DOHH2 (cell line): ENCODE results near the gene ADRA2B.
"Not testable (repeated sequence)": the region's sequence is repeated elsewhere in the genome, so short reads cannot be mapped to it uniquely, and the experiment has no call there.

Experiments
- CTCF ChIP-seq: fragments of 200-600 bp; sonication (generic); IDR thresholded peaks from one replicate; pipeline ENCODE4 v1.5.1; 2014; ENCODE audit warnings: antibody characterized with exemption, mild to moderate bottlenecking, low read depth, low read length; ENCODE audit not compliant: poor library complexity, severe bottlenecking
- EZH2phosphoT487 ChIP-seq: fragments of 200-600 bp; sonication (generic); IDR thresholded peaks from 2 replicates; pipeline ENCODE4 v1.6.1; 2017; ENCODE audit warnings: borderline replicate concordance, mild to moderate bottlenecking, antibody characterized with exemption, low read length, moderate library complexity, mixed read lengths

DNA sequence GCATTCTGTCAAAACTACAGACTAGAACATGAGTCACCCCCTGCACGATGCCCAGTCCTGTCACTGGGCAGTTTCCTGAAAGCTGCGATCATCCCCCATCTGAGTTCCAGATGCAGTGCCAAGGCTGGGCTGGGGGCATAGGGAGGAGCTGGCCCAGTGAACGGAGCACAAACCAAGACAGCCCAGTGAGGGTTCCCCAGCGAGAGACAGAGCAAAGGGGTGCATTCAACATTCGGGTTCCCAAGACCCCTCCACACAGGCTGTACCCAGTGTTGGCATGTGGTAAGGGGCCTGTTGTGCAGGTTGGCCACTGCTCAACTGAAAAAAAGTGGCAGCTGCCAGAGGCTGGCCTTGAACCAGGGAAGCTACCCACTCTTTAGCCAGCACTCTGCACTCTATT is 46.0 kb downstream of the ADRA2B start:
- TF ChIP-seq CTCF, EZH2phosphoT487: not testable (repeated sequence)
